Subcutaneous abdominal adipose tissue (tissue), 5 donors: ENCODE results near the gene ZFAND3.
"Not testable (repeated sequence)": the region's sequence is repeated elsewhere in the genome, so short reads cannot be mapped to it uniquely, and the experiment has no call there.

Source experiments
- H3K27ac ChIP-seq: one replicate; pipeline ENCODE4 v1.7.0; 2013; ENCODE audit warnings: low read depth, mild to moderate bottlenecking, inconsistent platforms, low read length, moderate library complexity
- H3K27me3 ChIP-seq, 5 donors: one replicate each; pipeline ENCODE4 v1.7.0; 2013; ENCODE audit warnings: low read length in 5 of 5, inconsistent platforms in 1 of 5; ENCODE audit not compliant: control insufficient read depth in 5 of 5, insufficient read depth in 4 of 5
- H3K36me3 ChIP-seq, 5 donors: one replicate each; pipeline ENCODE4 v1.7.0; 2013; ENCODE audit warnings: low read length in 5 of 5; ENCODE audit not compliant: control insufficient read depth in 5 of 5, insufficient read depth in 5 of 5
- H3K4me1 ChIP-seq, 5 donors: one replicate each; pipeline ENCODE4 v1.7.0; 2013; ENCODE audit warnings: low read length in 5 of 5, mild to moderate bottlenecking in 3 of 5, moderate library complexity in 1 of 5; ENCODE audit not compliant: control insufficient read depth in 5 of 5, insufficient read depth in 5 of 5
- H3K4me3 ChIP-seq, 5 donors: one replicate each; pipeline ENCODE4 v1.7.0; 2013; ENCODE audit warnings: low read length in 5 of 5, low read depth in 1 of 5
- H3K9ac ChIP-seq, 5 donors: one replicate each; pipeline ENCODE4 v1.7.0; 2013; ENCODE audit warnings: low read length in 5 of 5, mild to moderate bottlenecking in 4 of 5, moderate library complexity in 3 of 5
- H3K9me3 ChIP-seq, 5 donors: one replicate each; pipeline ENCODE4 v1.7.0; 2013; ENCODE audit warnings: low read length in 5 of 5; ENCODE audit not compliant: control insufficient read depth in 5 of 5
- donor health status: healthy.
- donor health status: healthy.
- donor health status: healthy.
- donor health status: healthy.
- donor health status: healthy.

The ZFAND3 gene

GRCh38 chr6:38035478-38035877 is 216.0 kb downstream of the ZFAND3 start:
- no peaks in the 10 kb centered on the region for H3K27me3 ChIP-seq

GRCh38 chr6:38039502-38039901 is 220.0 kb downstream of the ZFAND3 start:
- Histone ChIP-seq H3K36me3 (no peaks in the 10 kb centered on the region), H3K9me3 (no peaks in the 10 kb centered on the region), H3K4me3 (no peak overlapping the region), H3K4me1 (peaks cover 0 to 12% (median 1%) of the 10 kb centered on the region in 5 donors), H3K9ac (no peak overlapping the region), H3K27me3 (no peaks in the 10 kb centered on the region), H3K27ac (no peak overlapping the region)

More at GRCh38 chr6:38035478-38035877, 216.0 kb downstream of the ZFAND3 start:
- Histone ChIP-seq H3K9me3 (no peaks in the 10 kb centered on the region), H3K4me3 (no peak overlapping the region), H3K9ac (no peak overlapping the region), H3K27ac (no peak overlapping the region), H3K36me3 (no peaks in the 10 kb centered on the region), H3K4me1 (peaks cover 0 to 16% (median 6%) of the 10 kb centered on the region in 5 donors)

- Histone ChIP-seq H3K27me3 (no peaks in the 10 kb centered on the region), H3K9me3 (no peaks in the 10 kb centered on the region), H3K9ac (no peak overlapping the region), H3K27ac (no peak overlapping the region), H3K4me1 (peaks cover 0 to 5% (median 0%) of the 10 kb centered on the region in 5 donors), H3K36me3 (no peaks in the 10 kb centered on the region), H3K4me3 (no peak overlapping the region)
Observed at GRCh38 chr6:38040254-38040653, 220.7 kb downstream of the ZFAND3 start.

GRCh38 chr6:38043259-38043753 is 223.8 kb downstream of the ZFAND3 start:
- no peaks in the 10 kb centered on the region for H3K36me3 ChIP-seq
- H3K9ac ChIP-seq = no peak overlapping the region
- H3K4me3 ChIP-seq = no peak overlapping the region
- no peaks in the 10 kb centered on the region for H3K9me3 ChIP-seq
- no peaks in the 10 kb centered on the region for H3K27me3 ChIP-seq
- peaks cover 0 to 2% (median 0%) of the 10 kb centered on the region in 5 donors for H3K4me1 ChIP-seq
- H3K27ac ChIP-seq = no peak overlapping the region

- no peak overlapping the region for H3K27ac ChIP-seq
- no peak overlapping the region for H3K9ac ChIP-seq
- H3K36me3 ChIP-seq = no peaks in the 10 kb centered on the region
- no peaks in the 10 kb centered on the region for H3K4me1 ChIP-seq
- no peaks in the 10 kb centered on the region for H3K27me3 ChIP-seq
- no peak overlapping the region for H3K4me3 ChIP-seq
- H3K9me3 ChIP-seq = no peaks in the 10 kb centered on the region
Observed at GRCh38 chr6:38045701-38046305, 226.3 kb downstream of the ZFAND3 start.

- no peak overlapping the region for H3K4me3 ChIP-seq
- H3K9me3 ChIP-seq = no peaks in the 10 kb centered on the region
- H3K9ac ChIP-seq = no peak overlapping the region
- no peaks in the 10 kb centered on the region for H3K36me3 ChIP-seq
- no peaks in the 10 kb centered on the region for H3K4me1 ChIP-seq
- H3K27ac ChIP-seq = no peak overlapping the region
- H3K27me3 ChIP-seq = no peaks in the 10 kb centered on the region
Observed at GRCh38 chr6:38047562-38047961, 228.0 kb downstream of the ZFAND3 start.

- H3K36me3 ChIP-seq, H3K4me1 ChIP-seq, H3K9me3 ChIP-seq, H3K27me3 ChIP-seq, H3K4me3 ChIP-seq, H3K9ac ChIP-seq, H3K27ac ChIP-seq: not testable (repeated sequence)
Observed at GRCh38 chr6:38049861-38050397, 230.4 kb downstream of the ZFAND3 start.

GRCh38 chr6:38051819-38052434 is 232.4 kb downstream of the ZFAND3 start:
- H3K4me1 ChIP-seq = no peaks in the 10 kb centered on the region
- H3K36me3 ChIP-seq = no peaks in the 10 kb centered on the region
- no peak overlapping the region for H3K9ac ChIP-seq
- no peaks in the 10 kb centered on the region for H3K9me3 ChIP-seq
- H3K27ac ChIP-seq = no peak overlapping the region
- no peak overlapping the region for H3K4me3 ChIP-seq
- H3K27me3 ChIP-seq = no peaks in the 10 kb centered on the region

- H3K27me3 ChIP-seq = no peaks in the 10 kb centered on the region
Observed at GRCh38 chr6:38054527-38055202, 235.1 kb downstream of the ZFAND3 start.

GRCh38 chr6:38055203-38055589 is 235.7 kb downstream of the ZFAND3 start:
- H3K9me3 ChIP-seq = no peaks in the 10 kb centered on the region
- H3K9ac ChIP-seq = peak overlapping the region in 1 of 5 donors; percentile 23
- H3K36me3 ChIP-seq = no peaks in the 10 kb centered on the region
- no peaks in the 10 kb centered on the region for H3K4me1 ChIP-seq
- no peak overlapping the region for H3K27ac ChIP-seq
- H3K4me3 ChIP-seq = no peak overlapping the region
- H3K27me3 ChIP-seq = no peaks in the 10 kb centered on the region

More at GRCh38 chr6:38054527-38055202, 235.1 kb downstream of the ZFAND3 start:
- no peaks in the 10 kb centered on the region for H3K4me1 ChIP-seq
- no peak overlapping the region for H3K9ac ChIP-seq
- no peaks in the 10 kb centered on the region for H3K36me3 ChIP-seq
- H3K27ac ChIP-seq = no peak overlapping the region
- no peak overlapping the region for H3K4me3 ChIP-seq
- no peaks in the 10 kb centered on the region for H3K9me3 ChIP-seq
